ENCODE data around the gene TULP1.

- TF ChIP-seq CTCF (IDR thresholded peaks at IDR 0.05) (no peak), POLR2A (IDR thresholded peaks at IDR 0.05) (no peak)
Observed at GRCh38 chr6:35511562-35511941, 1.1 kb downstream of the TULP1 start.

Measured in breast epithelium (tissue), 3 donors.